GM19043 (cell line): Measurements from ENCODE around the gene TRABD2B.

Experiments
- ATAC-seq: cut with Tn5 transposase; IDR thresholded peaks from one replicate; pipeline ENCODE4 v1.9.1; 2021; ENCODE audit warnings: low read depth; ENCODE audit not compliant: unreplicated experiment

TRABD2B gene

DNA sequence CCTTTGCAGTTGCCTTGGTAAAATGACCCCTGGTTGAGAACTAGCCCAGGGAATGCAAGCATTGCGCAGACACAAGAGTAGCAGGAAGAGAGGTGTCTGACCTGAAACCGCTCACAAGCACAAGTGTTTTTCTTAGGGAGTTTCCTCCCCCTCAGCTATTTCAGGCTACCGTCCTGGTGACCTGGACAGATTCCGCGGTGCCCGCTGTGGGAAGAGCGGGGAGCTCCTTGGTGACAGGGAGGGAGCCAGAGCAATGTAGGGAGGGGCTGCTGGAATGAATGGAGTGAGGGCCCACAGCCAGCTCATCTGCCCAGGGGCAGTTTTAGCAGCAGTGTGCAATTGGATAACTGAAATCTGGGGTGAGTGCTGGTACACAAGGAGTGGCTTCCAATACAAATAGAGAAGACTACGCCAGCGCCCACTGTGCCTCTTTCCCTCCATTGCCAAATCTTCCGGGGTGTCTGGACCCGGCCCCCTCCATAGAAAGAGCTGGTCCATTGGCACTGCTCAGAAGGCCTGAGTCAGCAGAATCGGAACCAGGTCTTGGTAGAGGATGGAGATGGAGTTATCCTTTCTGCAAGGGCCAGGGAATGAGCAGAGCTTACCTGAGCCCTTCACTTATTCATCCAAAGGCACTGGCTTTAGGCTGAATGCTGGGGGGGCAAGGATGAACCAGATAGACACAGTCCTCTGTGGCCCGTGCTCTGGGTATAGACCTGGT, 82.8 kb downstream of the TRABD2B start:
- no peak for ATAC-seq

DNA sequence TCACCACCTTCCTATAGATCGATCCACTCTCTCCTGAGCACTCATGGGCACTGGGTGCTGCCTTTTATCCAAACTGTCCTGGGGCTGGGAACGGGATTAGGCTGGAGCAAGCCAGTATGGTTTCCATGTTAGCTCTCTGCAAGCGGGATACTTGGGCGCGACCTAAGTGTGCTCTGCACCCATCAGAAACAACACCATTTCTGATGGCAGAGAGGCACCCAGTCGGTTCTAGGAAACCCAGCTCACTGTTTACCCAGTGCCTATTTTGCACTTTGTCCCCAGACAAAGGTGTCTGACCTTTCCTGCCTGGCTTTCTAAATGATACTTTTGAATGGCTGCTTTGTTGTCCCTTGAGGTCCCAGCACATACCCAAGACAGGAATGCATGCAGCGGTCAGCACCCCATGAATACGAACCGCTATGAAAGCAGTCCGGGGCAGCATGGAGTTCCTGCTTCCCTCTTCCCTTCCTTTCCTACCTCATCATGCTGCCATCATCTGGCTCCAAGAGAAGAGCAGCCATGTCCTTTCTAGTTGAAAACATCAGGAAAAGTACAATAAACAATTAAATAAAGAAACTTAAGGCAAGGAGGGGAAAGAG, 83.9 kb downstream of the TRABD2B start:
- no peak for ATAC-seq

- no peak for ATAC-seq
Observed at GRCh38 chr1:47912756-47913155, 84.4 kb downstream of the TRABD2B start.

GRCh38 chr1:47911892-47912291, 85.3 kb downstream of the TRABD2B start:
- ATAC-seq: no peak

- ATAC-seq: no peak
Observed at GRCh38 chr1:47911424-47911823, 85.8 kb downstream of the TRABD2B start.

DNA sequence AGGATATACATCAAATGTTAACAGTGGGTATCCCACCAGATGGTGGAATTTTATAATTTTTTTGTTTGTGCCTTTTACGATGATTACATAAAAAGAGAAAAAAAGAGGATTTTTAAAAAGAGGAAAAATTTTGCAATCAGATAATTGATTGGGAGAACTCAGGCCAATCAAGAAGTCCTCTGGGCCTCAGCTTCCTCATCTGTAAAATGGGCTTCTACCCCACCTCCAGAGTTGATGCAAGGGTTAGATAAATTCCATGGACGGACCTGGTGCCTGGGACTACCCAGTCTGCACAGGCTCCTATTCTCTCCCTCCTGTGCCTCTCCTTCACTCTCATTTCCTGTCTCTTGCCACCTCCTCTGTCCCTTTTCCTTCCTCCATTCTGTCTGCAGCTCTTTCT, 88.9 kb downstream of the TRABD2B start:
- ATAC-seq: no peak

DNA sequence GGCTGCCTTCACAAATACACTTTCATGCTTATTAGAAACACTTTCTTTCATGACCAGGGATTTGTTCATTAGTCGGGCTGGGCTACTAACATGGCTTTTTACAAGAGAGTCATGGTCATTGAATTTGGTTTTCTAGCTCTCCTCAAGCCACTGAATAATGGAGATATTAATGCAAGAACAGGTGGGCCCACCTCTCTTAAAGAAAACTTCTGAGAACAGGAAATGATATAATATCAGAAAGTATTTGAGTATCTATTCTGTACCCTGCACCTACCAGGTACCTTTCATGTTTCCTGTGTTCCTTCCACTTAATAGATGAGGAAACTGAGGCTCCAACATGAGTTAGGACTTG, 90.0 kb downstream of the TRABD2B start:
- ATAC-seq: no peak

GRCh38 chr1:47906527-47907176, 90.5 kb downstream of the TRABD2B start:
- ATAC-seq: no peak

- no peak for ATAC-seq
Observed at GRCh38 chr1:47906009-47906432, 91.2 kb downstream of the TRABD2B start.

GRCh38 chr1:47903723-47904122, 93.5 kb downstream of the TRABD2B start:
- ATAC-seq: no peak

- ATAC-seq: no peak
Observed at GRCh38 chr1:47901001-47901575, 96.1 kb downstream of the TRABD2B start.

GRCh38 chr1:47898133-47898845, 98.9 kb downstream of the TRABD2B start:
- ATAC-seq: no peak

DNA sequence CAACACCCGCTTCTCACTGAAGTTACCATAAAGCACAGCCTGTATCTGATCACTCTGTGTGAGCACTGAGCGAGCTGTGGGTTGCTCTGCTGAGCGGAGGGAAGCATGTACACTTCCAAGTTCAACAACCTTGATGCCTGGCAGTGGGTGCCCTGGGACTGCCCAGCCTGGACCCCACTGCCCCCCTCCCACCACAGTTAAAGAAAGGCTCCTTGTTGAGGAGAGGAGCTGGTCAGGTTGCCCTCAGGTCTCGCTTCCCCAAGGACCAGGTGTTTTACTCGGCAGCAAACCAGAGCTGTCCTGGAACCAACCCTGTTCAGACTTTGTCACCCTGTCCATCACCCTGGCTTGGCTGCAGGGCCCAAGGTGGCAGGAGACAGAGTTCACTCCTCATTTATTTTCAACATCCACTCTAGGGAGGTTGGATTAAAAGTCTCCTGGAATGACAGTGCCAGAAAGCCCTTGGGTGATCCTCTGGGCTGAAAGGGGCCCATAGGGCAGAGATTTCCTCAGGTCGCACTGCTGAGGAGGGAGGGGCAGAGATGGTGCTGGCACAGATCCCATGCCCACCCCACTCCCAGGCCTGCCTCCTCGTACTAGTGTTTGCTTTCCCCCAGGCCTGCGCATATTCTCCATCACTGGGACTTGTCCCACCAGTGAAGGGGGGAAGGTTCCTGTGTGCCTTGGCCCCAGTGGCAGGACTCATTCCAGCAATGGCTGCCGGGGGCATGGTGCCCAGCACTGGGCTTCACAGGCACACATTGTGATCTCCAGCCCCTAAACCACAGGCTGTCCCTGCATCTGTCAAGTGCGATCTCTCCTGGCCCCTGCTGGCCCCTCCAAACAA, 101.7 kb downstream of the TRABD2B start:
- no peak for ATAC-seq

DNA sequence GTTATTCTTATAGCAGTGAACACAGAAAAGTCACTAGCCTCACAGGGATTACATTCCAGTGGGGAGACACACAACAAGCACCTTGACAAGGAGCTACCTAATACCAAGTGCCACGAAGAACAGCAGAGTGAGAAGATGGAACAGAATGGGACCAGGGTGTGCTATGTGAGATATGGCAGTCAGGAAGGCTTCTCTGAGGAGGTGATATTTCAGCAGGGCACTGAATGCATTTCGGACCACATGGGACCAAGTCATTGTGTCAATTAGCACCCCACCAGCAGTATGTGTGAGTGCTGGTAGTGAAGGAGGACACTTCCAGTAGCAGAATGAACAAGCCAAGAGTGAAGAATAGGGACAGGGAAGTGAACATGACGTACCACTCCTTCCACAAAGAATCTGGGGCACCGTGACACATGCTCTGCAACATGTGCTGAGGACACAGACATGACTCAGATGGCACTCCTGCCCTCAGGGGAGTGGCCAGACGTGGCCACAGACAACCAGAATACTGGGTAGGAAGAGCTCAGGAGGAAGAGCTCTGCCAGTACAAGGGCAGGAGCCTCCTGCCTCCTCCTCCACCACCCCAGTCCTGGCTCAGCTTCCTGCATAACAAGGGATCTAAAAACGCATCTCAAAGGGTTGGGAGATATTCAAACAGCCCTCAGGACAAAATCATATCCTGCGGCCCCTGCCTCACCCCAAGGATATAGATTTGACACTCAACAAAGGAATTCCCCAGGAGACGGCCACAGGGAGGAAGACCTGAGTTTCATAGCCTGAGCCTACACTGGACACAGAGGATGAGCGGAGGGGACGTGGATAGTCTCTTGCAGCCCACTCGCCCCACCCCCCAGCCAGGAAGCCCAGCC, 102.5 kb downstream of the TRABD2B start:
- no peak for ATAC-seq

DNA sequence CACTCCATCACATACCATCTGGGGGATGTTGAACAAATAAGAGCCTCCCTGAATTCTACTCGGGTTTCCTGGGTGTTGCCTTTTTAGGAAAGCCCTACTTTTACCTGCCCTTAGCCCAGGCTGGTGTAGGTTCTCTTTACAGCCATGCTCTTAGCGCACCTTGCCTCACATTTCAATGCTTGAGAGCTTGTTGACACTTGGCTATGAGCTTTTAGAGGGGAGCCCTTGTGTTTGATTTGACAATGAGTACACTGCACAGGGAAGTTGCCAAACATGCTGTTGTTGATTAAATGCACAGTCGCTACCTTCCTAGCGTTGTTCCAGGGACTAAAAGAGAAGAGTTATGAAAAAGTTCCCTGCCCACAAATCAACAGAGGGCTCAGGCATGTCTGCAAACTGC, 103.8 kb downstream of the TRABD2B start:
- ATAC-seq: no peak

GRCh38 chr1:47890779-47891178, 106.4 kb downstream of the TRABD2B start:
- ATAC-seq: no peak

DNA sequence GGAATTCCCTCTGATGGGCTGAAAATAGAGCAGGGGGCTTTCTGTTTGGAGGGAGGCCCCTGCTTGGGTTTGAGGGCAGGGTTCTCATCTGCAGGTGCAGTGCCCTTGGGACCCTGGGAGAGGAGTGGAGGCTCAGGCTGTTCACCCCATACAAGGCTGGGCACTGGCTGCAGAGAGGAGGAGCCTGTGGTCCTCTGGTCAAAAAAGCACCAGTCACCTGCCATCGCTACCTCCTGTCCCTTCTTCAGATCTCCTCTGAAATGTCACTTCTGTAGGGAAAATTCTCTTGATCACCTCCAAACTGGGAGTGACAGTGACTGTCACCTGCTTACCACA, 108.9 kb downstream of the TRABD2B start:
- ATAC-seq: no peak

DNA sequence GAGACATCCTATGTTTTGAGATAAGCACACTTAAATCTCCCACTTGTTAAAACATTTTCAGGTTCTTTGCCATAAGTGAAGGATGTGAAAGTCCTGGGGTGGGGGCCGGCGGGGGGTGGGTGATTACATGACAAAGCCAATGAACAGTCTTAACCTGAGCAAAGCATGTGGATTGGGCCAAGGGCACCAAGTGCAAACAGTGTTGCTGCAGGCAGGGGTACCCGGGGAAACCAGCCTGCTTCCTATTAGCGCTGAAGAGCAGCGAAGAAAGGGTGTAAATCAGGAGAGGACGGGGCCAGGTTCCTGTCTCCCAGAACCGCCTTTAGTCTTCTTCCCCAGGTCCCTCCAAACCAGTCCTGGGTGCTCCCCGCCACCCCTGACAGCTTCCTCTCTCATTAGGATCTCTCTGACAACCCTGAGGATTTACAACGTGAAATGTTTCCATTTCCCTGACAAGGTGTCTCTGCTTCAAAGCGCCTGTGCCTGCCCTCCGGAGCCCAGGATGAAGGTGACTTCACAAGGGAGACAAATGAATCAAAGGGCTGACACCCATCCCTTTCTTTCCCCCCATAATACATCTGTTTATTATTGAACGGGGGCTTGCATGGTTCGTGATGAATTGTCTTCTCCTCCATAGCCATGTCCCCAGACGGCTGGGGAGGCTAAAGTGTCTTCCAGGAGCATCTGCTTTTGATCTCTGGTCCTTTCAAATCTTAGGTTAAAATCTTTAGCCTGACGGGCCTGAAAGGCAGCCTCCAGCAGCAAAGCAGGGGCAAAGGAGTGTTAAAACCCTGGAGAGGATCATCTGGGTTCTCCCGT, 109.5 kb downstream of the TRABD2B start:
- no peak for ATAC-seq

DNA sequence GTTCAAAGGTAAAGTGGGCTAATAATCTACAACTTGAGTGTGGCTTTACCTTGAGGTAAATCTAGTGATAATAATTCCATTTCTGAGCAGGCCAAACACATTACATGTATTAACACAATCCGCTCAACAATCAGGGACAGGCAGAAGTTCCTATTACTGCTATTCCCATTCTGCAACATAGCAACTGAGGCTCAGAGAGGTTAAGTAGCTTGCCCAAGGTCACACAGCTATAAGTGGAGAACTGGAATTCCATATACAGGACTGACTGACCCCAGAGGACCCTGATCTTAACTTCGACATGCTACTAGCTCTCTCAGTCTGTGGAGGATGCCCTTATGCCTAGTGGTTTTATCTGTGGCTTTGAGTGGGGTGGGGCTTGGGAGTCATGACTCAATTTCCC, 110.1 kb downstream of the TRABD2B start:
- no peak for ATAC-seq
